Hematopoietic multipotent progenitor cell treated with erythropoietin and hydrocortisone succinate and interleukin-3 and kit ligand, for 4 days (in vitro differentiated cells): ENCODE results near the gene SRCIN1.

Source experiments
- DNase-seq: peaks from one replicate; pipeline ENCODE4 v3.0.0-alpha.2; 2015

SRCIN1 gene

GRCh38 chr17:38561416-38562214 lies 44.1 kb downstream of the SRCIN1 start:
- DNase-seq, result peak; percentile 37

GRCh38 chr17:38560503-38561318 lies 45.0 kb downstream of the SRCIN1 start:
- DNase-seq, result peak; percentile 58

- DNase-seq, result no peak
Observed at GRCh38 chr17:38559880-38560230, 45.9 kb downstream of the SRCIN1 start.

- DNase-seq, result peak; percentile 82
Observed at GRCh38 chr17:38559051-38559879, 46.5 kb downstream of the SRCIN1 start.

GRCh38 chr17:38558728-38559050 lies 47.1 kb downstream of the SRCIN1 start:
- DNase-seq, result no peak

GRCh38 chr17:38557836-38558727 lies 47.7 kb downstream of the SRCIN1 start:
- DNase-seq, result peak; percentile 95

GRCh38 chr17:38557396-38557795 lies 48.4 kb downstream of the SRCIN1 start:
- no peak for DNase-seq

- peak; percentile 47 for DNase-seq
Observed at GRCh38 chr17:38556239-38556638, 49.5 kb downstream of the SRCIN1 start.

- no peak for DNase-seq
Observed at GRCh38 chr17:38554430-38555350, 51.1 kb downstream of the SRCIN1 start.

GRCh38 chr17:38552343-38552742 lies 53.4 kb downstream of the SRCIN1 start:
- no peak for DNase-seq

- no peak for DNase-seq
Observed at GRCh38 chr17:38551121-38551520, 54.6 kb downstream of the SRCIN1 start.

GRCh38 chr17:38550661-38551060 lies 55.1 kb downstream of the SRCIN1 start:
- DNase-seq, result no peak

- no peak for DNase-seq
Observed at GRCh38 chr17:38549285-38549684, 56.5 kb downstream of the SRCIN1 start.

GRCh38 chr17:38547444-38547843 lies 58.3 kb downstream of the SRCIN1 start:
- no peak for DNase-seq

- DNase-seq, result no peak
Observed at GRCh38 chr17:38546396-38546795, 59.4 kb downstream of the SRCIN1 start.

- no peak for DNase-seq
Observed at GRCh38 chr17:38545531-38546225, 60.1 kb downstream of the SRCIN1 start.

- DNase-seq, result no peak
Observed at GRCh38 chr17:38544839-38545209, 60.9 kb downstream of the SRCIN1 start.

GRCh38 chr17:38544175-38544838 lies 61.4 kb downstream of the SRCIN1 start:
- no peak for DNase-seq

GRCh38 chr17:38543403-38544174 lies 62.2 kb downstream of the SRCIN1 start:
- no peak for DNase-seq
